ENCODE data around the gene CAPN14. TPM values are rescaled to one million over a fixed set of nuclear protein-coding genes. Genes with fewer than 3 reads are reported as not detected.

CAPN14 gene
- total RNA-seq, 1 experiment from 2014 or later = not detected

- no peak for TF ChIP-seq ZBTB33 (IDR thresholded peaks at IDR 0.05; ENCODE audit: extremely low read depth, insufficient replicate concordance, low read length)
- TF ChIP-seq ATF3 (IDR thresholded peaks at IDR 0.05) = no peak
- no peak for TF ChIP-seq TCF7L2 (IDR thresholded peaks at IDR 0.05; ENCODE audit: borderline replicate concordance, extremely low read depth, insufficient read depth, insufficient read length)
- no peak for TF ChIP-seq EZH2phosphoT487 (IDR thresholded peaks at IDR 0.05; ENCODE audit: borderline replicate concordance)
- TF ChIP-seq YY1 (IDR thresholded peaks at IDR 0.05; ENCODE audit: extremely low read depth, insufficient replicate concordance, low read depth, low read length) = no peak
- no peak for TF ChIP-seq EZH2 (IDR thresholded peaks at IDR 0.05)
Measured at GRCh38 chr2:31236433-31237205, 19.3 kb upstream of the CAPN14 start (continued).

- RAD21 ChIA-PET (ENCODE audit: low non-redundant PET in 1 of 2, low total read pairs in 2 of 2, uncharacterized antibody in 2 of 2, unreplicated experiment in 2 of 2) = no interaction called here
- intact Hi-C loops (cut with micrococcal nuclease) = no loop called here
Measured at GRCh38 chr2:31235504-31235902, 18.2 kb upstream of the CAPN14 start.

More at GRCh38 chr2:31235504-31235902, 18.2 kb upstream of the CAPN14 start:
- TF ChIP-seq POLR2A (IDR thresholded peaks at IDR 0.05; ENCODE audit: borderline replicate concordance, extremely low read depth, insufficient read depth, insufficient read length) (no peak), SIN3A (IDR thresholded peaks at IDR 0.05; ENCODE audit: low read depth) (no peak), MAX (IDR thresholded peaks at IDR 0.05) (no peak), ZNF274 (IDR thresholded peaks at IDR 0.05; ENCODE audit: low read depth, low read length) (no peak), EGR1 (IDR thresholded peaks at IDR 0.05; ENCODE audit: low read depth) (no peak), YY1 (IDR thresholded peaks at IDR 0.05; ENCODE audit: extremely low read depth, insufficient replicate concordance, low read depth, low read length) (no peak), ZFX (IDR thresholded peaks at IDR 0.05) (no peak), FOSL1 (IDR thresholded peaks at IDR 0.05; ENCODE audit: low read depth) (no peak), CEBPB (IDR thresholded peaks at IDR 0.05; ENCODE audit: low read depth) (no peak)
- DNase-seq (ENCODE audit: low read depth, low spot score) (no peak), ATAC-seq (no peak)
- Histone ChIP-seq H3K36me3 (ENCODE audit: control insufficient read depth in 1 of 2, insufficient read depth in 2 of 2, low read length in 2 of 2) (no peaks in the 10 kb centered on the region), H3K79me2 (ENCODE audit: insufficient read depth, low read length) (no peaks in the 10 kb centered on the region), H3K9ac (ENCODE audit: low read length) (no peak overlapping the region), H3K27me3 (ENCODE audit: insufficient read depth, low read length) (peaks cover 11% of the 10 kb centered on the region; the same call in 1 of the 2 replicates), H3K4me3 (replicated peaks in 1 of 2; ENCODE audit: low read depth in 1 of 2, low read length in 2 of 2) (no peak overlapping the region), H4K20me1 (ENCODE audit: insufficient read depth) (no peaks in the 10 kb centered on the region), H2AFZ (ENCODE audit: low read depth, low read length, poor library complexity, severe bottlenecking) (no peak overlapping the region), H3K4me1 (ENCODE audit: control insufficient read depth in 1 of 2, insufficient read depth in 2 of 2, low read length in 2 of 2) (no peaks in the 10 kb centered on the region), H3K9me3 (ENCODE audit: control insufficient read depth in 1 of 2, insufficient read depth in 1 of 2, low read depth in 1 of 2, low read length in 2 of 2) (no peaks in the 10 kb centered on the region), H3K4me2 (ENCODE audit: low read length) (no peak overlapping the region), H3K9me2 (ENCODE audit: insufficient read depth) (no peaks in the 10 kb centered on the region), H3K27ac (ENCODE audit: low read depth, low read length) (no peak overlapping the region)
- no TSS peak for BruUV-seq (replicated peaks)
- ChIA-PET POLR2A (no interaction called here), CTCF (no interaction called here)
